Stomach (tissue), 9 donors: ENCODE data around the gene DNAJB2. TPM values are rescaled to one million over a fixed set of nuclear protein-coding genes. Genes with fewer than 3 reads are reported as not detected.
A peak's percentile ranks its signal among the peaks of the same experiment; 100 is the strongest.
"Not testable (repeated sequence)": the region's sequence is repeated elsewhere in the genome, so short reads cannot be mapped to it uniquely, and the experiment has no call there.

Experiments
- DNase-seq, 2 donors: peaks; one replicate each; pipeline versions ENCODE4 v3.0.0 to v3.0.0-alpha.2; 2013 to 2019
- H3K27ac ChIP-seq, 5 donors: fragments of 200-600 bp in 4 of 5; sonication (generic) in 4 of 5; one replicate each; pipeline ENCODE4 v1.5.1; 2013 to 2019; ENCODE audit warnings: mild to moderate bottlenecking in 1 of 5, moderate library complexity in 1 of 5
- H3K27me3 ChIP-seq, 3 donors: fragments of 200-600 bp; sonication (generic); one replicate each; pipeline ENCODE4 v1.5.1; 2017 to 2019; ENCODE audit warnings: mixed run types in 1 of 3
- H3K36me3 ChIP-seq, 4 donors: fragments of 200-600 bp; sonication (generic); 1 replicate in 3 of 4; 2 replicates in 1 of 4; pipeline ENCODE4 v1.5.1; 2016 to 2019
- H3K4me1 ChIP-seq, 4 donors: fragments of 200-600 bp; sonication (generic); one replicate each; pipeline ENCODE4 v1.5.1; 2016 to 2019
- H3K4me3 ChIP-seq, 4 donors: fragments of 200-600 bp; sonication (generic) in 3 of 4; one replicate each; pipeline ENCODE4 v1.5.1; 2016 to 2019; ENCODE audit warnings: mild to moderate bottlenecking in 1 of 4
- H3K9me3 ChIP-seq, 4 donors: fragments of 200-600 bp; sonication (generic); one replicate each; pipeline ENCODE4 v1.5.1; 2016 to 2019
- CTCF ChIP-seq, 7 experiments: fragments of 450-650 bp in 4 of 7; fragments of 200-600 bp in 3 of 7; sonication (generic) in 3 of 7; IDR thresholded peaks; one replicate each; pipeline ENCODE4 v1.5.1; 2016 to 2019; ENCODE audit warnings: antibody characterized with exemption in 7 of 7, control low read depth in 2 of 7, mild to moderate bottlenecking in 1 of 7
- EP300 ChIP-seq: sonication (generic); formaldehyde crosslinking; IDR thresholded peaks from one replicate; pipeline ENCODE4 v1.6.1; 2017; ENCODE audit warnings: antibody characterized with exemption
- POLR2A ChIP-seq, 4 donors: fragments of 450-650 bp; IDR thresholded peaks; one replicate each; pipeline ENCODE4 v1.6.1; 2016; ENCODE audit warnings: antibody characterized with exemption in 4 of 4, control low read depth in 2 of 4, mild to moderate bottlenecking in 1 of 4, moderate library complexity in 1 of 4
- POLR2AphosphoS5 ChIP-seq, 3 donors: sonication (generic); formaldehyde crosslinking; IDR thresholded peaks; one replicate each; pipeline ENCODE4 v1.6.1; 2016; ENCODE audit warnings: antibody characterized with exemption in 3 of 3
- WGBS, 5 donors: extraction: QIAGEN DNeasy Blood & Tissue Kit in 3 of 5; methylation state at CpG; one replicate each; pipeline versions ENCODE4 v1.1.5 to v1.1.7; 2013 to 2018; 5-methylcytosine and 5-hydroxymethylcytosine counted together
- intact Hi-C: fragments of 100-400 bp; cut with DNase I; formaldehyde crosslinking; loops from one replicate; pipeline ENCODE4 v1.15.1; 2023; ENCODE audit warnings: low total_unique reads
- polyA plus RNA-seq, 3 donors: library from polyadenylated mRNA; stranded (reverse); fragments of 200-250 nt; gene quantifications; one replicate each; pipeline ENCODE4 v1.2.3, GENCODE V29; 2013
- total RNA-seq, 5 donors: library from RNA; depleted of rRNA; stranded (reverse); fragments of >200 nt; gene quantifications; one replicate each; pipeline versions ENCODE4 v1.1.0 to v1.2.3, GENCODE V29; 2014 to 2016
- donor health status: healthy with polysubstance abuse.
- donor health status: Bipolar disorder and iron deficiency.
- donor health status: healthy.

Gene DNAJB2
- total and polyA plus RNA-seq, 8 donors: 24.4 to 88.8 (median 57.0) TPM

- WGBS, 5 donors: 1 to 3% (median 2%) methylated on average over 33 to 49 of the region's 49 CpGs
- DNase-seq: peak; percentile 50 to 62
- intact Hi-C loops: no loop called here
- TF ChIP-seq POLR2A (IDR thresholded peaks at IDR 0.05): no peak
- peak in 1 of 3 donors; percentile 37 for TF ChIP-seq POLR2AphosphoS5 (IDR thresholded peaks at IDR 0.05)
- no peaks in the 10 kb centered on the region for H3K9me3 ChIP-seq
- H3K27ac ChIP-seq: peak within 1 kb of the TSS; percentile 88 to 98 (median 94)
- peaks cover 64 to 70% (median 67%) of the 10 kb centered on the region in 4 donors for H3K4me1 ChIP-seq
- H3K4me3 ChIP-seq: peak within 1 kb of the TSS; percentile 59 to 75 (median 72)
- peaks cover 0 to 3% (median 0%) of the 10 kb centered on the region in 3 donors for H3K27me3 ChIP-seq
- H3K36me3 ChIP-seq: peaks cover 14 to 26% (median 21%) of the 10 kb centered on the region in 4 donors
Observed at GRCh38 chr2:219252900-219253752, 26.0 kb upstream of the DNAJB2 start, which contains the start of gene TUBA4B. Gene TUBA4B (plus strand): TSS chr2:219253243. CDS start chr2:219253408, 165 bp downstream.

- Histone ChIP-seq H3K27me3 (peaks cover 0 to 8% (median 0%) of the 10 kb centered on the region in 3 donors), H3K9me3 (no peaks in the 10 kb centered on the region), H3K4me3 (peak within 1 kb of the TSS; percentile 59 to 75 (median 72)), H3K36me3 (peaks cover 12 to 18% (median 16%) of the 10 kb centered on the region in 4 donors), H3K27ac (peak within 1 kb of the TSS; percentile 88 to 98 (median 94)), H3K4me1 (peaks cover 56 to 62% (median 58%) of the 10 kb centered on the region in 4 donors)
- intact Hi-C loops: no loop called here
- peak; percentile 94 for DNase-seq
- no peak for TF ChIP-seq EP300
- peak; percentile 91 to 99 (median 99) for TF ChIP-seq POLR2AphosphoS5 (IDR thresholded peaks at IDR 0.05)
- TF ChIP-seq CTCF (IDR thresholded peaks at IDR 0.05): peak in 2 of 7 experiments; percentile 16 to 28
- TF ChIP-seq POLR2A (IDR thresholded peaks at IDR 0.05): peak in 2 of 4 donors; percentile 80 to 93
- 0 to 1% (median 1%) methylated on average over 11 to 76 of the region's 76 CpGs for WGBS, 5 donors
Observed at GRCh38 chr2:219253753-219254589, 25.2 kb upstream of the DNAJB2 start, which contains the start of gene TUBA4A. Gene TUBA4A (minus strand): TSS chr2:219253918. CDS start chr2:219253858, 60 bp downstream.

- peaks cover 12 to 18% (median 16%) of the 10 kb centered on the region in 4 donors for H3K36me3 ChIP-seq
- intact Hi-C loops: no loop called here
- H3K4me1 ChIP-seq: peaks cover 49 to 54% (median 51%) of the 10 kb centered on the region in 4 donors
- DNase-seq: no peak
- peak overlapping the region; percentile 88 to 98 (median 94) for H3K27ac ChIP-seq
- WGBS, 5 donors: 23 to 26% (median 23%) methylated on average over 11 to 12 of the region's 12 CpGs
- peak overlapping the region; percentile 59 to 75 (median 72) for H3K4me3 ChIP-seq
- TF ChIP-seq POLR2A (IDR thresholded peaks at IDR 0.05) (no peak), CTCF (IDR thresholded peaks at IDR 0.05) (no peak), POLR2AphosphoS5 (IDR thresholded peaks at IDR 0.05) (peak in 1 of 3 donors; percentile 35), EP300 (no peak)
- peaks cover 0 to 11% (median 0%) of the 10 kb centered on the region in 3 donors for H3K27me3 ChIP-seq
- no peaks in the 10 kb centered on the region for H3K9me3 ChIP-seq
Observed at GRCh38 chr2:219254590-219255201, 24.5 kb upstream of the DNAJB2 start.

- intact Hi-C loops, H3K27ac ChIP-seq, H3K36me3 ChIP-seq, DNase-seq, H3K9me3 ChIP-seq, H3K4me3 ChIP-seq: not testable (repeated sequence)
- WGBS, 5 donors: 83 to 90% (median 86%) methylated on average over 10 of the region's 10 CpGs
- peaks cover 0 to 24% (median 4%) of the 10 kb centered on the region in 3 donors for H3K27me3 ChIP-seq
- peaks cover 9 to 14% (median 12%) of the 10 kb centered on the region in 4 donors for H3K4me1 ChIP-seq
Observed at GRCh38 chr2:219258942-219259341, 20.2 kb upstream of the DNAJB2 start.
